C4-2B (cell line): ENCODE results near the gene RRAD.

Experiments
- ZFX ChIP-seq: fragments of 450-650 bp; IDR thresholded peaks from 2 replicates; pipeline ENCODE4 v1.6.1; 2017
- TF ChIP-seq, protein P1 (sequence below): fragments of 450-650 bp; conservative IDR thresholded peaks from 2 replicates; pipeline ENCODE4 v1.5.1; 2017; ENCODE audit warnings: mild to moderate bottlenecking

DNA sequence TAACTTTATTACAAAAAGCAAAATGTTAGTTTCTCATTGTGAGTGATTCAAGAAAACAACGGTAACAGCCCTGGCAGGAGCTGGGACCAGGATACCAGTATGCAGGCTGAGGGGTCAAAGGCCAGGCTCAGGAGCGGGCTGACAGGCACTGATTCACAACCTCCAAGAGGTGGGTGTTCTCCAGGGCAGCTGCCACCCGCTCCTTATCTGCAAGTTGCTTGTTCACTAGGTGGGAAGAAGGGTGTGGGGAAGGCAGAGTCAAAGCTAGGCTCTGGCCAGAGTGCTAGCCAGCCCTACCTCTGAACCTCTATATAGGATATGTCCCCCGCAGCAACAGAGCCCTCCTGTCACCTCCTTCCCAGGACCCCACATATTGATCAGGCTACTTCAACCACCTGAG is 6.7 kb upstream of the RRAD start:
- TF ChIP-seq, protein P1, sequence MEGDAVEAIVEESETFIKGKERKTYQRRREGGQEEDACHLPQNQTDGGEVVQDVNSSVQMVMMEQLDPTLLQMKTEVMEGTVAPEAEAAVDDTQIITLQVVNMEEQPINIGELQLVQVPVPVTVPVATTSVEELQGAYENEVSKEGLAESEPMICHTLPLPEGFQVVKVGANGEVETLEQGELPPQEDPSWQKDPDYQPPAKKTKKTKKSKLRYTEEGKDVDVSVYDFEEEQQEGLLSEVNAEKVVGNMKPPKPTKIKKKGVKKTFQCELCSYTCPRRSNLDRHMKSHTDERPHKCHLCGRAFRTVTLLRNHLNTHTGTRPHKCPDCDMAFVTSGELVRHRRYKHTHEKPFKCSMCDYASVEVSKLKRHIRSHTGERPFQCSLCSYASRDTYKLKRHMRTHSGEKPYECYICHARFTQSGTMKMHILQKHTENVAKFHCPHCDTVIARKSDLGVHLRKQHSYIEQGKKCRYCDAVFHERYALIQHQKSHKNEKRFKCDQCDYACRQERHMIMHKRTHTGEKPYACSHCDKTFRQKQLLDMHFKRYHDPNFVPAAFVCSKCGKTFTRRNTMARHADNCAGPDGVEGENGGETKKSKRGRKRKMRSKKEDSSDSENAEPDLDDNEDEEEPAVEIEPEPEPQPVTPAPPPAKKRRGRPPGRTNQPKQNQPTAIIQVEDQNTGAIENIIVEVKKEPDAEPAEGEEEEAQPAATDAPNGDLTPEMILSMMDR, result no peak
- no peak for TF ChIP-seq ZFX
